SK-N-MC (cell line): ENCODE measurements around the gene FANCE.

ENCODE experiments used
- EZH2 ChIP-seq: fragments of 200-600 bp; sonication (generic); IDR thresholded peaks from one replicate; pipeline ENCODE4 v1.6.1; 2017; ENCODE audit warnings: antibody characterized with exemption
- POLR2AphosphoS5 ChIP-seq: IDR thresholded peaks from 2 replicates; pipeline ENCODE4 v1.6.1; 2012; ENCODE audit warnings: mild to moderate bottlenecking, low read depth, low read length, borderline replicate concordance

- TF ChIP-seq EZH2 (no peak), POLR2AphosphoS5 (no peak)
Observed at GRCh38 chr6:35449287-35449881, 2.8 kb upstream of the FANCE start.
